GM12892 (cell line): ENCODE measurements around the gene STK38L. TPM values are rescaled to one million over a fixed set of nuclear protein-coding genes. Genes with fewer than 3 reads are reported as not detected.

Experiments
- DNase-seq: peaks from one replicate; pipeline ENCODE4 v3.0.0; 2011; ENCODE audit not compliant: insufficient read length
- FAIRE-seq: peaks from 2 replicates; lab custom pipeline; 2011; peaks lifted over from hg19 to GRCh38; lab: Jason Lieb, UNC
- POLR2A ChIP-seq: IDR thresholded peaks from 2 replicates; pipeline ENCODE4 v1.6.1; 2011; ENCODE audit warnings: low read depth, low read length, control low read depth
- POLR2AphosphoS5 ChIP-seq: IDR thresholded peaks from 2 replicates; pipeline ENCODE4 v1.6.1; 2011; ENCODE audit warnings: low read depth, low read length, control low read depth
- TAF1 ChIP-seq: IDR thresholded peaks from 2 replicates; pipeline ENCODE4 v1.6.1; 2011; ENCODE audit warnings: low read depth, mild to moderate bottlenecking, control low read depth, low read length, borderline replicate concordance
- polyA plus RNA-seq: library from polyadenylated mRNA; unstranded; fragments of >200 nt; gene quantifications from one replicate; pipeline ENCODE4 v1.2.1, GENCODE V29; 2012; ENCODE audit warnings: missing spikeins, inconsistent platforms; ENCODE audit not compliant: missing spikeins

Gene STK38L
- polyA plus RNA-seq = 93.4 TPM

- TF ChIP-seq POLR2A (peak; percentile 98), TAF1 (peak; percentile 82), POLR2AphosphoS5 (peak; percentile 94)
- DNase-seq (peak; percentile 66), FAIRE-seq (peak; percentile 100)
These were observed at the start of gene STK38L for GRCh38 chr12:27243804-27244688. STK38L (plus strand) TSS chr12:27244286; CDS start chr12:27297721, 53,435 bp downstream.

- TF ChIP-seq POLR2A = no peak
- no peak for TF ChIP-seq TAF1
- no peak for TF ChIP-seq POLR2AphosphoS5
- DNase-seq (no peak), FAIRE-seq (no peak)
These were observed 49.4 kb upstream of the STK38L start for GRCh38 chr12:27194644-27195043.

GRCh38 chr12:27198036-27198435, 46.0 kb upstream of the STK38L start:
- no peak for FAIRE-seq
- TF ChIP-seq TAF1 = no peak
- no peak for TF ChIP-seq POLR2AphosphoS5
- no peak for TF ChIP-seq POLR2A
- no peak for DNase-seq

GRCh38 chr12:27199638-27200300, 44.3 kb upstream of the STK38L start:
- FAIRE-seq = peak; percentile 50
- TF ChIP-seq POLR2AphosphoS5 = no peak
- no peak for TF ChIP-seq POLR2A
- TF ChIP-seq TAF1 = no peak

GRCh38 chr12:27201169-27201568, 42.9 kb upstream of the STK38L start:
- FAIRE-seq (no peak), DNase-seq (no peak)
- TF ChIP-seq TAF1 (no peak), POLR2AphosphoS5 (no peak)

More at GRCh38 chr12:27199638-27200300, 44.3 kb upstream of the STK38L start:
- no peak for DNase-seq

- FAIRE-seq = no peak
- no peak for DNase-seq
- TF ChIP-seq TAF1 = no peak
These were observed 37.1 kb upstream of the STK38L start for GRCh38 chr12:27206801-27207502.

GRCh38 chr12:27207615-27208413, 36.3 kb upstream of the STK38L start:
- DNase-seq (no peak), FAIRE-seq (peak; percentile 98)
- TF ChIP-seq POLR2A (peak; percentile 48), POLR2AphosphoS5 (no peak)

- FAIRE-seq = no peak
- TF ChIP-seq POLR2AphosphoS5 (no peak), POLR2A (no peak), TAF1 (no peak)
- no peak for DNase-seq
These were observed 35.7 kb upstream of the STK38L start for GRCh38 chr12:27208414-27208750.

GRCh38 chr12:27209257-27209910, 34.7 kb upstream of the STK38L start:
- FAIRE-seq = peak; percentile 76
- DNase-seq = no peak
- TF ChIP-seq POLR2AphosphoS5 = no peak

- no peak for DNase-seq
- no peak for TF ChIP-seq POLR2AphosphoS5
- FAIRE-seq = peak; percentile 58
These were observed 33.9 kb upstream of the STK38L start for GRCh38 chr12:27210187-27210586.

GRCh38 chr12:27212861-27213260, 31.2 kb upstream of the STK38L start:
- FAIRE-seq = no peak
- no peak for DNase-seq
- TF ChIP-seq POLR2A = no peak
- no peak for TF ChIP-seq TAF1
- TF ChIP-seq POLR2AphosphoS5 = no peak
